Upper lobe of left lung (tissue), 6 donors: ENCODE results near the gene IFNGR2. TPM values are rescaled to one million over a fixed set of nuclear protein-coding genes. Genes with fewer than 3 reads are reported as not detected.
"Not testable (repeated sequence)": the region's sequence is repeated elsewhere in the genome, so short reads cannot be mapped to it uniquely, and the experiment has no call there.

ENCODE experiments used
- ATAC-seq, 2 donors: fragments of 200-7000 bp; cut with Tn5 transposase; one replicate each; pipeline ENCODE4 v1.9.1; 2022; ENCODE audit warnings: mild to moderate bottlenecking in 2 of 2, moderate library complexity in 2 of 2; ENCODE audit not compliant: low FRiP score in 2 of 2
- DNase-seq, 2 donors: peaks; one replicate each; pipeline ENCODE4 v3.0.0-alpha.2; 2019 to 2020
- H3K27ac ChIP-seq, 4 donors: fragments of 200-600 bp; sonication (generic); one replicate each; pipeline ENCODE4 v1.5.1; 2016 to 2019
- H3K27me3 ChIP-seq, 4 donors: fragments of 200-600 bp; sonication (generic); one replicate each; pipeline ENCODE4 v1.5.1; 2017 to 2019
- H3K36me3 ChIP-seq, 4 donors: fragments of 200-600 bp; sonication (generic); one replicate each; pipeline ENCODE4 v1.5.1; 2016 to 2019
- H3K4me1 ChIP-seq, 4 donors: fragments of 200-600 bp; sonication (generic); one replicate each; pipeline ENCODE4 v1.5.1; 2018 to 2019
- H3K4me3 ChIP-seq, 4 donors: fragments of 200-600 bp; sonication (generic); one replicate each; pipeline ENCODE4 v1.5.1; 2017 to 2019; ENCODE audit warnings: mild to moderate bottlenecking in 2 of 4, moderate library complexity in 1 of 4
- H3K9me3 ChIP-seq, 4 donors: fragments of 200-600 bp; sonication (generic); one replicate each; pipeline ENCODE4 v1.5.1; 2018 to 2019
- EP300 ChIP-seq, 4 donors: sonication (generic); formaldehyde crosslinking; IDR thresholded peaks; one replicate each; pipeline ENCODE4 v1.5.1; 2017; ENCODE audit warnings: antibody characterized with exemption in 4 of 4, control low read depth in 2 of 4
- POLR2A ChIP-seq, 4 donors: fragments of 450-650 bp; IDR thresholded peaks; one replicate each; pipeline ENCODE4 v1.5.1; 2016 to 2017; ENCODE audit warnings: antibody characterized with exemption in 4 of 4, mild to moderate bottlenecking in 2 of 4
- POLR2AphosphoS5 ChIP-seq, 2 donors: sonication (generic); formaldehyde crosslinking; IDR thresholded peaks; one replicate each; pipeline ENCODE4 v1.5.1; 2017; ENCODE audit warnings: antibody characterized with exemption in 2 of 2
- WGBS, 2 donors: methylation state at CpG; one replicate each; pipeline ENCODE4 v1.1.5; 2017 to 2018; 5-methylcytosine and 5-hydroxymethylcytosine counted together
- total RNA-seq, 6 donors: library from RNA; depleted of rRNA in 4 of 6; stranded (reverse); fragments of >200 nt in 4 of 6; gene quantifications; one replicate each; pipeline versions ENCODE4 v1.1.0 to v1.2.1, GENCODE V29; 2016 to 2021
- TF ChIP-seq, protein P1 (sequence below), 6 experiments: fragments of 450-650 bp in 4 of 6; fragments of 200-600 bp in 2 of 6; sonication (generic) in 2 of 6; IDR thresholded peaks; one replicate each; pipeline ENCODE4 v1.5.1; 2016 to 2019; ENCODE audit warnings: antibody characterized with exemption in 6 of 6
- donor health status: DM: no; HTN: no; CAD: no; lungs with moderate emphysema.
- donor health status: DM: no; HTN: yes; CAD: no; lungs with severe emphysema.

Gene IFNGR2
- total RNA-seq, 6 donors from 2014 or later, result 35.6 to 89.8 (median 62.0) TPM

DNA sequence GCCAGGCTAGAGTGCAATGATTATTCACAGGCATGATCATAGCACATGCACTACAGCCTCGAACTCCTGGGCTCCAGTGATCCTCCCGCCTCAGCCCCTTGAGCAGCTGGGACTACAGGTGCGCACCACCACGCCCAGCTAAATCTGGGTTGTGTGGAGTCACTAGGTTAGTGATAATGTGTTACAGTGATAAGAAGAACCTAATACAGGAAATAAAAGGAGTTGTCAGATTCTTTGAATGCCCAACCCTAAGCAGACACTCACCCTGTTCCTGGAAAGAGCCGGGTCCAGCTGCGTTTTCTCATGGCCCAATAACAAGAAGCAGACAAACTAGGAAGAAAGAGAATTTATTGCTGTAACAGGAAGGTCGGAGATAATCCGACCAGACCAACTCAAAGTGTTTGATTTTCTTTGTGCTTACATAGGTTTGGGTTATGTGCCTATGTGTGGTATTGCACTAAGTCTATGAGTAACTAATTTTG lies 8.8 kb downstream of the IFNGR2 start:
- Histone ChIP-seq H3K9me3 (no peaks in the 10 kb centered on the region), H3K27me3 (no peaks in the 10 kb centered on the region), H3K36me3 (peaks cover 10 to 41% (median 25%) of the 10 kb centered on the region in 4 donors), H3K4me3 (no peak overlapping the region), H3K4me1 (peaks cover 11 to 29% (median 24%) of the 10 kb centered on the region in 4 donors), H3K27ac (peak overlapping the region in 1 of 4 donors; percentile 38)
- ATAC-seq (no peak), DNase-seq (no peak)
- TF ChIP-seq EP300 (IDR thresholded peaks at IDR 0.05) (no peak), POLR2AphosphoS5 (IDR thresholded peaks at IDR 0.05) (no peak), POLR2A (IDR thresholded peaks at IDR 0.05) (no peak)
- TF ChIP-seq, protein P1, sequence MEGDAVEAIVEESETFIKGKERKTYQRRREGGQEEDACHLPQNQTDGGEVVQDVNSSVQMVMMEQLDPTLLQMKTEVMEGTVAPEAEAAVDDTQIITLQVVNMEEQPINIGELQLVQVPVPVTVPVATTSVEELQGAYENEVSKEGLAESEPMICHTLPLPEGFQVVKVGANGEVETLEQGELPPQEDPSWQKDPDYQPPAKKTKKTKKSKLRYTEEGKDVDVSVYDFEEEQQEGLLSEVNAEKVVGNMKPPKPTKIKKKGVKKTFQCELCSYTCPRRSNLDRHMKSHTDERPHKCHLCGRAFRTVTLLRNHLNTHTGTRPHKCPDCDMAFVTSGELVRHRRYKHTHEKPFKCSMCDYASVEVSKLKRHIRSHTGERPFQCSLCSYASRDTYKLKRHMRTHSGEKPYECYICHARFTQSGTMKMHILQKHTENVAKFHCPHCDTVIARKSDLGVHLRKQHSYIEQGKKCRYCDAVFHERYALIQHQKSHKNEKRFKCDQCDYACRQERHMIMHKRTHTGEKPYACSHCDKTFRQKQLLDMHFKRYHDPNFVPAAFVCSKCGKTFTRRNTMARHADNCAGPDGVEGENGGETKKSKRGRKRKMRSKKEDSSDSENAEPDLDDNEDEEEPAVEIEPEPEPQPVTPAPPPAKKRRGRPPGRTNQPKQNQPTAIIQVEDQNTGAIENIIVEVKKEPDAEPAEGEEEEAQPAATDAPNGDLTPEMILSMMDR (IDR thresholded peaks at IDR 0.05), result no peak
- WGBS, 2 donors, result 77% methylated on average over 8 of the region's 8 CpGs

DNA sequence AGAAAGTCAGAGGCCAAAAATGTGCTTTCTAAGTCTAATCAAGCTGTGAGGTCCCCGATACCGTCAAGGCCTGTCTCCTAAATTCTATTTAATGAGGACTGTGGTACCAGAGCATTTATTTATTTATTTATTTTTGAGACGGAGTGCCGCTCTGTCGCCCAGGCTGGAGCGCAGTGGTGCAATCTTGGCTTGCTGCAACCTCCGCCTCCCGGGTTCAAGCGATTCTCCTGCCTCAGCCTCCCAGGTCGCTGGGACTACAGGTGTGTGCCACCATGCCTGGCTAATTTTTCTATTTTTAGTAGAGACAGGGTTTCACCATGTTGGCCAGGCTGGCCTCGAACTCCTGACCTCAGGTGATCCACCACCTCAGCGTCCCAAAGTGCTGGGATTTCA lies 9.2 kb downstream of the IFNGR2 start:
- H3K9me3 ChIP-seq, DNase-seq, H3K4me3 ChIP-seq, ATAC-seq, H3K27me3 ChIP-seq: not testable (repeated sequence)
- peak overlapping the region in 1 of 4 donors; percentile 38 for H3K27ac ChIP-seq
- peaks cover 8 to 28% (median 23%) of the 10 kb centered on the region in 4 donors for H3K4me1 ChIP-seq
- H3K36me3 ChIP-seq, result peaks cover 10 to 46% (median 28%) of the 10 kb centered on the region in 4 donors
- WGBS, 2 donors, result 94% methylated on average over 12 of the region's 12 CpGs

DNA sequence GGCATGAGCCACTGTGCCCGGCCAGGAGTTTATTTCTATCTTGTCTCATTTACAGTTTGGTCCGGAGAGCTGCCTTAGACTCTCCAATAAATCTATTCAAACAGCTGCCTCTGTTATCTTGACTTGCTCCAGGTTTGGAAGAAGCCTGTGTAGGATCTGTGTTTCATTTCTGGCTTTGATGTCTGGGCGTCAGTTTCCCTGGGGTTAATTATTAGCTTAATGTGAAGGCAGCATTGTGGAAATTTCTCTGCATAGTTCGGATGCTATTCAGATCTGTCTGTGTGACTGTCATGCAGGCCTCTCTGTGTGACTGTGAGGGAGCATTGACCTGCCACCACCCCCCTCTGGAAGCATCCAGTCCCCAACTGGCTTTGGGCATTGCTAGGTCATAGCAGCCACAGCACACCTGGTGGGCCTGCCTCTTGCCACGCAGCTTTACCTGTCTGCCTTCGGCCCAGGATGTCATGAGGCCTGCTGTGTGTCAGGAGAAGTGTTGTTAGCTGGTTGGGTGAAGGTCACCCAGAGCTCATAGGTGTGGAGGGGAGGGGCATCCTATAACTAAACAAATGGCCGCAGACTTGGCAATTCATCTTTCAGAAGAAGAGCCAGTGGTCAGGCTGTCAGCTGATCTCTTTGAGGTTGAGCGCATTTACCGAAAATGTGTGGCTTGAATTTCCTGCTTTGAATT lies 9.8 kb downstream of the IFNGR2 start:
- no peaks in the 10 kb centered on the region for H3K27me3 ChIP-seq
- no peak overlapping the region for H3K4me3 ChIP-seq
- DNase-seq (no peak), ATAC-seq (no peak)
- H3K9me3 ChIP-seq, result no peaks in the 10 kb centered on the region
- peak overlapping the region in 2 of 4 donors; percentile 38 to 49 for H3K27ac ChIP-seq
- peaks cover 10 to 50% (median 29%) of the 10 kb centered on the region in 4 donors for H3K36me3 ChIP-seq
- no peak for TF ChIP-seq POLR2A (IDR thresholded peaks at IDR 0.05)
- no peak for TF ChIP-seq POLR2AphosphoS5 (IDR thresholded peaks at IDR 0.05)
- TF ChIP-seq, protein P1 (IDR thresholded peaks at IDR 0.05), result no peak
- no peak for TF ChIP-seq EP300 (IDR thresholded peaks at IDR 0.05)
- WGBS, 2 donors, result 64 to 70% methylated on average over 6 to 9 of the region's 9 CpGs
- H3K4me1 ChIP-seq, result peaks cover 6 to 28% (median 23%) of the 10 kb centered on the region in 4 donors

DNA sequence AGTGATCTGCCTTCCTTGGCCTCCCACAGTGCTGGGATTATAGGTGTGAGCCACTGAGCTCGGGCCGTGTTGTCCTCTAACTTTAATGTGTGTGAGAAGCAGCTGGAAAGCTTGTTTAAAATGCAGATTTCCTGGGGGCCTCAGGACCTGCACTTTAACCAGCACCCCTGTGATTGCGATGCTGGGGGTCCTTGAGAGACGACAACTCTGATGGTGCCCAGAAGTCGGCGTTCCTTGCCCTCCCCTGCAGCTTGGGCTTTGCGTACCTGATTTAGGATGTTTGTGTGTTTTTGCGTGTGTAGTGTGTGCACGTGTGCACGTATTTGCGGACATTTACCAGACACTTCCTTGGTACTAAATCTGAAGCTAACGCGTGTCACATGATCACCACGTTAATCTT lies 10.9 kb downstream of the IFNGR2 start:
- peak overlapping the region in 2 of 4 donors; percentile 21 to 38 for H3K27ac ChIP-seq
- peaks cover 9 to 30% (median 22%) of the 10 kb centered on the region in 4 donors for H3K4me1 ChIP-seq
- H3K27me3 ChIP-seq, result no peaks in the 10 kb centered on the region
- no peaks in the 10 kb centered on the region for H3K9me3 ChIP-seq
- DNase-seq (no peak), ATAC-seq (no peak)
- TF ChIP-seq POLR2AphosphoS5 (IDR thresholded peaks at IDR 0.05) (no peak), POLR2A (IDR thresholded peaks at IDR 0.05) (no peak), EP300 (IDR thresholded peaks at IDR 0.05) (no peak)
- TF ChIP-seq, protein P1 (IDR thresholded peaks at IDR 0.05), result no peak
- WGBS, 2 donors, result 93 to 95% methylated on average over 14 of the region's 14 CpGs
- no peak overlapping the region for H3K4me3 ChIP-seq
- H3K36me3 ChIP-seq, result peaks cover 10 to 56% (median 31%) of the 10 kb centered on the region in 4 donors

DNA sequence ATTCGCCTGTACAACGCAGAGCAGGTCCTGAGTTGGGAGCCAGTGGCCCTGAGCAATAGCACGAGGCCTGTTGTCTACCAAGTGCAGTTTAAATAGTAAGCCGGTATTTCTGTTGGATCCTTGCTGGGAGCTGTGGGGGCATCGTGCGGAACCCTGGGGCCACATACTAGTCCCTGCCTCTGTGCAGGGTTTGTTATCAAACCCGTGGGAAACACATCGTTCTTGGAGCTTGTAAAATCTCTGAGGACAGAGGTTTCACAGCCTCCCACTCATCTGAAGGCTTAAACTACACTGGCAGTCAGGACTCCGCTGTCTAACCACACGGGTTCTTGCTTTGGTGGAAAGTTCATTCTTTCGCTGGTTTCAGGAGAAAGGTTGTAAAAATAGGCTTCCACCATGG lies 11.7 kb downstream of the IFNGR2 start:
- Histone ChIP-seq H3K36me3 (peaks cover 10 to 60% (median 31%) of the 10 kb centered on the region in 4 donors), H3K4me1 (peaks cover 11 to 36% (median 27%) of the 10 kb centered on the region in 4 donors)

More for the DNA sequence above, 11.7 kb downstream of the IFNGR2 start:
- Histone ChIP-seq H3K27me3 (no peaks in the 10 kb centered on the region), H3K27ac (no peak overlapping the region), H3K4me3 (no peak overlapping the region), H3K9me3 (no peaks in the 10 kb centered on the region)
- TF ChIP-seq EP300 (IDR thresholded peaks at IDR 0.05), result no peak
- ATAC-seq (no peak), DNase-seq (no peak)
- 87 to 91% methylated on average over 11 of the region's 11 CpGs for WGBS, 2 donors
